ENCODE data around the gene CDH11. TPM values are rescaled to one million over a fixed set of nuclear protein-coding genes. Genes with fewer than 3 reads are reported as not detected.

Gene CDH11
- total and polyA plus RNA-seq, 9 of the 15 experiments (the other 6 are each of a cell fraction or from before 2014, with no cell fraction given): 0.18 TPM; not detected in 8

DNA sequence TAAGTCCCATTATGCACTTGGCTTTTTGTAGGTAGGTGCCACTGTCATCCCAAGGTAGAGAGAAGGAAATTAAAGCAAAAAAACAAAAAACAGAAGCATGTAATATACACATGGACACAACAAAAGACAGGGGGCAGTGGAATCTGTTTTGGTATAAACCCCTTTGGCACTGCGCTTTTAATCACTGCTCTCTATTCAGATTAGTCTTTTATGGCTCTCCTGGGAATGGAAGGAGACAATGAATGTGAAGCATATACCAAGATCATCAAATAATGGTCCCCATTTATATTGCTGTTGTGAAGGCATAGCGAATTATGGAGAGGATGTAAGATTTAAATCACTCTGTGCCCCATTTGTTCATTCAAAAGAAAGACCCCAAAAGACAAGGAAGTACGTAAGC lies 17.4 kb downstream of the CDH11 start:
- WGBS (ENCODE audit: insufficient coverage, low coverage, missing lambda C conversion rate): 0% methylated on average over 3 of the region's 3 CpGs
- Histone ChIP-seq H3K36me3 (ENCODE audit: control insufficient read depth, insufficient read depth, low read length) (no peaks in the 10 kb centered on the region), H3K27ac (ENCODE audit: extremely low read depth, low read depth, low read length) (no peak overlapping the region), H3K4me3 (no peak overlapping the region), H3K9me1 (ENCODE audit: control insufficient read depth, insufficient read depth, low read length) (no peaks in the 10 kb centered on the region), H3K27me3 (ENCODE audit: control insufficient read depth in 2 of 2, insufficient read depth in 2 of 2, low read length in 2 of 2) (no peaks in the 10 kb centered on the region), H3K79me2 (ENCODE audit: control insufficient read depth, insufficient read depth, low read length) (no peaks in the 10 kb centered on the region), H2AFZ (ENCODE audit: low read depth, low read length) (no peak overlapping the region), H4K20me1 (replicated peaks; ENCODE audit: control insufficient read depth, insufficient read depth, low read length) (no peaks in the 10 kb centered on the region), H3K9me3 (replicated peaks; ENCODE audit: control insufficient read depth, insufficient read depth, low read depth, low read length) (no peaks in the 10 kb centered on the region), H3K4me2 (ENCODE audit: insufficient read depth, low read length) (no peak overlapping the region), H3K4me1 (replicated peaks in 1 of 2; ENCODE audit: control insufficient read depth in 2 of 2, insufficient read depth in 2 of 2, low read length in 2 of 2) (no peaks in the 10 kb centered on the region), H3K9ac (ENCODE audit: insufficient read depth in 1 of 2, low read depth in 2 of 2, low read length in 2 of 2) (no peak overlapping the region)
- FAIRE-seq (no peak), ATAC-seq (no peak), DNase-seq (ENCODE audit: extremely low read depth in 1 of 4, low spot score in 3 of 4) (no peak)
- TF ChIP-seq CHD1 (IDR thresholded peaks at IDR 0.05; ENCODE audit: low read length): no peak
- no peak for TF ChIP-seq RBFOX2 (IDR thresholded peaks at IDR 0.05; ENCODE audit: low read depth, low read length)
- TF ChIP-seq, protein P1, sequence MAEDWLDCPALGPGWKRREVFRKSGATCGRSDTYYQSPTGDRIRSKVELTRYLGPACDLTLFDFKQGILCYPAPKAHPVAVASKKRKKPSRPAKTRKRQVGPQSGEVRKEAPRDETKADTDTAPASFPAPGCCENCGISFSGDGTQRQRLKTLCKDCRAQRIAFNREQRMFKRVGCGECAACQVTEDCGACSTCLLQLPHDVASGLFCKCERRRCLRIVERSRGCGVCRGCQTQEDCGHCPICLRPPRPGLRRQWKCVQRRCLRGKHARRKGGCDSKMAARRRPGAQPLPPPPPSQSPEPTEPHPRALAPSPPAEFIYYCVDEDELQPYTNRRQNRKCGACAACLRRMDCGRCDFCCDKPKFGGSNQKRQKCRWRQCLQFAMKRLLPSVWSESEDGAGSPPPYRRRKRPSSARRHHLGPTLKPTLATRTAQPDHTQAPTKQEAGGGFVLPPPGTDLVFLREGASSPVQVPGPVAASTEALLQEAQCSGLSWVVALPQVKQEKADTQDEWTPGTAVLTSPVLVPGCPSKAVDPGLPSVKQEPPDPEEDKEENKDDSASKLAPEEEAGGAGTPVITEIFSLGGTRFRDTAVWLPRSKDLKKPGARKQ (CRISPR knock-in tag; IDR thresholded peaks at IDR 0.05): no peak
- no peak for TF ChIP-seq ELF4 (CRISPR knock-in tag; IDR thresholded peaks at IDR 0.05)
- no peak for TF ChIP-seq ZNF347 (CRISPR knock-in tag; IDR thresholded peaks at IDR 0.05; ENCODE audit: low read depth)
- TF ChIP-seq PRMT5 (CRISPR knock-in tag; IDR thresholded peaks at IDR 0.05): no peak
- no peak for TF ChIP-seq MCM5 (IDR thresholded peaks at IDR 0.05; ENCODE audit: low read depth)
- TF ChIP-seq, protein P2, sequence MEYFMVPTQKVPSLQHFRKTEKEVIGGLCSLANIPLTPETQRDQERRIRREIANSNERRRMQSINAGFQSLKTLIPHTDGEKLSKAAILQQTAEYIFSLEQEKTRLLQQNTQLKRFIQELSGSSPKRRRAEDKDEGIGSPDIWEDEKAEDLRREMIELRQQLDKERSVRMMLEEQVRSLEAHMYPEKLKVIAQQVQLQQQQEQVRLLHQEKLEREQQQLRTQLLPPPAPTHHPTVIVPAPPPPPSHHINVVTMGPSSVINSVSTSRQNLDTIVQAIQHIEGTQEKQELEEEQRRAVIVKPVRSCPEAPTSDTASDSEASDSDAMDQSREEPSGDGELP (CRISPR knock-in tag; IDR thresholded peaks at IDR 0.05; ENCODE audit: borderline replicate concordance): no peak
- TF ChIP-seq, protein P3, sequence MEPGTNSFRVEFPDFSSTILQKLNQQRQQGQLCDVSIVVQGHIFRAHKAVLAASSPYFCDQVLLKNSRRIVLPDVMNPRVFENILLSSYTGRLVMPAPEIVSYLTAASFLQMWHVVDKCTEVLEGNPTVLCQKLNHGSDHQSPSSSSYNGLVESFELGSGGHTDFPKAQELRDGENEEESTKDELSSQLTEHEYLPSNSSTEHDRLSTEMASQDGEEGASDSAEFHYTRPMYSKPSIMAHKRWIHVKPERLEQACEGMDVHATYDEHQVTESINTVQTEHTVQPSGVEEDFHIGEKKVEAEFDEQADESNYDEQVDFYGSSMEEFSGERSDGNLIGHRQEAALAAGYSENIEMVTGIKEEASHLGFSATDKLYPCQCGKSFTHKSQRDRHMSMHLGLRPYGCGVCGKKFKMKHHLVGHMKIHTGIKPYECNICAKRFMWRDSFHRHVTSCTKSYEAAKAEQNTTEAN (CRISPR knock-in tag; IDR thresholded peaks at IDR 0.05): no peak
- no TSS peak for BruUV-seq (replicated peaks)
- ChIA-PET POLR2A (no interaction called here), CTCF (ENCODE audit: low intra/inter-chr PET ratio) (no interaction called here)
- intact Hi-C loops (cut with micrococcal nuclease): no loop called here
- in situ Hi-C loops (cut with MboI): no loop called here

All from K562 (cell line).